ENCODE measurements around the gene DRC1. TPM values are rescaled to one million over a fixed set of nuclear protein-coding genes. Genes with fewer than 3 reads are reported as not detected.

Gene DRC1
- total RNA-seq, 6 experiments from 2014 or later = not detected

DNA sequence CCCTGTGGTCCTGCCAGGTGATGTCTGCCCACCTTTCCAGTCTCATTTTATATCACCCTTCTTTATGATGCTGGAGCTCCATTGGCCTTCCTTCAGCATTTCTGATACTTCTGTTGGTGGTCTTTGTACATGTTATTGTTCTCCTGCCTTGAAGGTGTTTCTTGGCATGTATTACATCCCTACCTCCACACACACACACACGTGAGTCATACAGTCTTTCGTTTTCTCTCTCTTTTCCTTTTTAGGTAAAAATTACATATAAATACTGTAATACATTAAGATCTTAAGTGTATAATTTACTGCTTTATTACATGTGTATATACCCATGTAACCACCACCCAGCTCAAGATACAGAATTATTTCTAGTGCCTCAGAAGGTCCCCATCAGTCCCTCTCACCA lies 44.9 kb upstream of the DRC1 start:
- no peak overlapping the region for H3K27ac Mint-ChIP-seq
- no peak for DNase-seq
- TF ChIP-seq, protein P1, sequence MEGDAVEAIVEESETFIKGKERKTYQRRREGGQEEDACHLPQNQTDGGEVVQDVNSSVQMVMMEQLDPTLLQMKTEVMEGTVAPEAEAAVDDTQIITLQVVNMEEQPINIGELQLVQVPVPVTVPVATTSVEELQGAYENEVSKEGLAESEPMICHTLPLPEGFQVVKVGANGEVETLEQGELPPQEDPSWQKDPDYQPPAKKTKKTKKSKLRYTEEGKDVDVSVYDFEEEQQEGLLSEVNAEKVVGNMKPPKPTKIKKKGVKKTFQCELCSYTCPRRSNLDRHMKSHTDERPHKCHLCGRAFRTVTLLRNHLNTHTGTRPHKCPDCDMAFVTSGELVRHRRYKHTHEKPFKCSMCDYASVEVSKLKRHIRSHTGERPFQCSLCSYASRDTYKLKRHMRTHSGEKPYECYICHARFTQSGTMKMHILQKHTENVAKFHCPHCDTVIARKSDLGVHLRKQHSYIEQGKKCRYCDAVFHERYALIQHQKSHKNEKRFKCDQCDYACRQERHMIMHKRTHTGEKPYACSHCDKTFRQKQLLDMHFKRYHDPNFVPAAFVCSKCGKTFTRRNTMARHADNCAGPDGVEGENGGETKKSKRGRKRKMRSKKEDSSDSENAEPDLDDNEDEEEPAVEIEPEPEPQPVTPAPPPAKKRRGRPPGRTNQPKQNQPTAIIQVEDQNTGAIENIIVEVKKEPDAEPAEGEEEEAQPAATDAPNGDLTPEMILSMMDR (IDR thresholded peaks at IDR 0.05) = no peak
- H3K4me3 Mint-ChIP-seq = no peak overlapping the region
- no peaks in the 10 kb centered on the region for H3K9me3 Mint-ChIP-seq
- H3K27me3 Mint-ChIP-seq (ENCODE audit: insufficient read depth) = no peaks in the 10 kb centered on the region; the same call in 1 of the 2 replicates
- H3K4me1 Mint-ChIP-seq (ENCODE audit: low read depth) = peaks cover 65% of the 10 kb centered on the region
- H3K36me3 Mint-ChIP-seq (ENCODE audit: low read depth) = no peaks in the 10 kb centered on the region; the same call in 1 of the 2 replicates

DNA sequence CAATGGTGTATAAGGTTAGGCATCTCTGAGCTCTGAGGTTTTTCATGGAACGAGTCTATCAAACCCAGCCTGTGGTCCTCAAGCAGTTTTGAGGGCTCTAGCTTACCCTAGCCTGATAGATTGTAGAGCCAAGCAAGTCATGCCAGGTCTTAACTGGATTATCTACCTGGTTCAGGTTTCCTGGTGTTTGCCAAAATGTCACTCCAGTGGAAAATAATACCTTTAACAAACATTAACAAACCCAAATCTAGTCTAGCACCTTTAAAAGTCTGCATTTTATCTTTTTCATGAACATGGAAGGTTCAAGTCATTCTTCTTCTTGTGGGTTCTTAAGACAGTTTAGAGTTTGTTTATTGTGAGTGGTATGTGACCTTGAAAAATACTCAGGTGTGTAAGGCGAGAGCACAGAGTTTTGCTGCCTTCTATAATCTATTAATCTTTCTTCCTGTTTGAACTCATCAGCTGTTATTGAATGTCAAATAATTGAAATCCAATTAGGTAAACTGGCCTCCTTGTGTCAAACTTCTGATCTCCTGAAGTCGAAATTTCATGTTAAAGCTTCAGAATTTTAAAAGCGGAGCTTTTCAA lies 41.7 kb upstream of the DRC1 start:
- TF ChIP-seq, protein P1 (IDR thresholded peaks at IDR 0.05) = no peak
- H3K9me3 Mint-ChIP-seq = no peaks in the 10 kb centered on the region
- no peak overlapping the region for H3K4me3 Mint-ChIP-seq
- H3K4me1 Mint-ChIP-seq (ENCODE audit: low read depth) = peaks cover 55% of the 10 kb centered on the region
- H3K36me3 Mint-ChIP-seq (ENCODE audit: low read depth) = no peaks in the 10 kb centered on the region
- H3K27me3 Mint-ChIP-seq (ENCODE audit: insufficient read depth) = no peaks in the 10 kb centered on the region; the same call in 1 of the 2 replicates
- no peak overlapping the region for H3K27ac Mint-ChIP-seq
- no peak for DNase-seq

DNA sequence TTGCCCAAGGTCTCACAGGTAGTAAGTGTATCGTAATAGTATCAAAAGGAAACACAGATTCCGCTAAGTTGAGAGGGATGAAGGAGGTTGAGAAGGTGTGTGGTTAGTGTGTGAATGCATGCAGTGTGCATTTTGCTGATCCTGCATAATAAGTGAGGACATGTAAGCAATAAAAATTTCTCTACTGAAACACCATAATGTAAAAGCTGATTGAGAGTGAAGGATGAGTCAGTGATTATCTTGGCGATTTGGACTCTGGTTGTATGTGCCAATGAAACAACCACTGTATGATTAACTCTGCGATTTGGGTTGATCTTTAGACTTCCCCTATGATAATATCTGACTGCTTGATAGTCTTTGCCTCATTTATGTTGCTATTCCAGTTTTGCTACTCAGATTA lies 38.4 kb upstream of the DRC1 start:
- Mint-ChIP-seq H3K27me3 (ENCODE audit: insufficient read depth) (no peaks in the 10 kb centered on the region), H3K4me3 (no peak overlapping the region), H3K27ac (no peak overlapping the region), H3K36me3 (ENCODE audit: low read depth) (peaks cover 9% of the 10 kb centered on the region; the same call in 1 of the 2 replicates), H3K9me3 (no peaks in the 10 kb centered on the region), H3K4me1 (ENCODE audit: low read depth) (peaks cover 27% of the 10 kb centered on the region)
- TF ChIP-seq, protein P1 (IDR thresholded peaks at IDR 0.05) = no peak
- DNase-seq = peak; percentile 52

DNA sequence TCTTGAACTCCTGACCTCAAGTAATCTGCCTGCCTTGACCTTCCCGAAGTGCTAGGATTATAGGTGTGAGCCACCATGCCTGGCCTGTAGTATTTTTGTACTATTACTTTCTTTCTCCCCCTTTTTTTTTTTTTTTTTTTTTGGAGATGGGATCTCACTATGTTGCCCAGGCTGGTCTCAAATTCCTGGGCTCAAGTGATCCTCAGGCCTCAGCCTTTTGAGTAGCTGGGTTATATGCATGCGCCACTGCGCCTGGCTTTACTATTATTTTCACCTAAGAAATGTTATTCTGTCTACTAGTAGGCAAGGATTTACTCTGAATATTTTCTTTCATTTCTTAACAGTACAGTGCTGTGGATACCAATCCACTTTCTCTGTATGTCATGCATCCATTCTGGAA lies 37.8 kb upstream of the DRC1 start:
- no peak overlapping the region for H3K4me3 Mint-ChIP-seq

DNA sequence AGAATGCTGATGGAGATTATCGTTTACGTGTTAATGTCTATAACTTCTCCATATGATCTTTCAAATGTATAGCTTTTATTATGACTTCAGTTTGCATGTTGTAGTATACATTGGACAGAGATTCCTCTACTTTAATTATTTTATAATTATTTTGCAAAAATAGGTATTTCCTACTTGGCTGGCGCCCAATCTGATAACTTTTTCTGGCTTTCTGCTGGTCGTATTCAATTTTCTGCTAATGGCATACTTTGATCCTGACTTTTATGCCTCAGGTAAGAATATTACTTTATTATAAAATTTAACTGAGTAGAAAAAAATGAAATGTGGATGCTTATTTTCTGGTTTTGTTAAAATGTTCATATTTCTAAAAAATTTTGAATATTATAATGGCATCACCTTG lies 37.1 kb upstream of the DRC1 start:
- Mint-ChIP-seq H3K27me3 (ENCODE audit: insufficient read depth) (no peaks in the 10 kb centered on the region), H3K4me1 (ENCODE audit: low read depth) (peaks cover 18% of the 10 kb centered on the region), H3K9me3 (no peaks in the 10 kb centered on the region), H3K36me3 (ENCODE audit: low read depth) (peaks cover 12% of the 10 kb centered on the region; the same call in 1 of the 2 replicates), H3K27ac (no peak overlapping the region), H3K4me3 (no peak overlapping the region)
- DNase-seq = no peak
- TF ChIP-seq, protein P1 (IDR thresholded peaks at IDR 0.05) = no peak

More for the DNA sequence above, 37.8 kb upstream of the DRC1 start:
- H3K27me3 Mint-ChIP-seq (ENCODE audit: insufficient read depth) = no peaks in the 10 kb centered on the region
- peaks cover 25% of the 10 kb centered on the region for H3K4me1 Mint-ChIP-seq (ENCODE audit: low read depth)
- H3K27ac Mint-ChIP-seq = no peak overlapping the region
- peaks cover 9% of the 10 kb centered on the region; the same call in 1 of the 2 replicates for H3K36me3 Mint-ChIP-seq (ENCODE audit: low read depth)
- DNase-seq = no peak
- TF ChIP-seq, protein P1 (IDR thresholded peaks at IDR 0.05) = no peak
- no peaks in the 10 kb centered on the region for H3K9me3 Mint-ChIP-seq
